ENCODE results near the gene KCNJ9. TPM values are rescaled to one million over a fixed set of nuclear protein-coding genes. Genes with fewer than 3 reads are reported as not detected.

Gene KCNJ9
- total RNA-seq, 1 experiment from 2014 or later: 0.09 TPM

DNA sequence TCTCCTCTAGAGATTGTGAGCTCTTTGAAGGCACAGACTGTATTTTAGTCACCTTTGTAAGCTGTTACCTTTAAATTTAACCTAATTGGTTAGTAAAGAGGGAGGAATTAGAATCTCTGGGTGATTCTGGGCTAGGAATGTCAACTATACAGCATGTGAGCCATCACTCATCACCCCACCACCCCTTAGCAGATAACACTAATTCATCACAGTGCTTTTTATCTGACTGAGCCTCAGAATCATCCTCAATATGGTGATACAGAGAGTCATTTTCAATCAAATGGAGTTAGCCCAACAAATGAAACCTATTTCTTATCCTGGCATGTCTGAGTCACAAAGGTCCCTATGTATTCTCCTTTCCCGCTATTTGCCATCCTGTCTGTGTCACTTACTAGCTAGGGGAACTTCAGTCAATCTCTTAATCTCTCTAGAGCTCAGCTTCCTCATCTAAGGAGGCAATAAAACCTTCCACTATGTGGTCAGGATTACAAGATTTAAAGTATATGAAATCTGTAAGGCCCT is 24.6 kb upstream of the KCNJ9 start:
- Histone ChIP-seq H2BK15ac (ENCODE audit: low read depth, low read length) (no peak overlapping the region), H3K4ac (ENCODE audit: low read depth, low read length) (no peak overlapping the region), H2BK20ac (ENCODE audit: low read depth, low read length, poor library complexity, severe bottlenecking) (no peak overlapping the region), H4K91ac (ENCODE audit: insufficient read length, low read depth, low read length) (no peak overlapping the region), H4K8ac (replicated peaks; ENCODE audit: insufficient read length, low read depth, low read length) (no peak overlapping the region), H2AK5ac (ENCODE audit: insufficient read length, low read length) (no peak overlapping the region), H2BK12ac (ENCODE audit: insufficient read length, low read depth, low read length) (no peak overlapping the region), H3K4me1 (ENCODE audit: insufficient read depth, low read length) (no peaks in the 10 kb centered on the region), H3K23ac (ENCODE audit: insufficient read length, low read depth, low read length) (no peak overlapping the region), H3K27me3 (ENCODE audit: insufficient read depth, low read length) (no peaks in the 10 kb centered on the region), H3K9me3 (ENCODE audit: control insufficient read depth, low read depth, low read length) (no peaks in the 10 kb centered on the region), H4K5ac (ENCODE audit: insufficient read length, low read depth, low read length) (no peak overlapping the region), H2BK5ac (ENCODE audit: insufficient read length, low read length) (no peak overlapping the region), H3K18ac (ENCODE audit: insufficient read length, low read depth, low read length) (no peak overlapping the region), H3K79me1 (ENCODE audit: insufficient read depth, low read depth, low read length, poor library complexity, severe bottlenecking) (no peaks in the 10 kb centered on the region), H3K23me2 (ENCODE audit: insufficient read length, low read depth, low read length, poor library complexity, severe bottlenecking) (no peaks in the 10 kb centered on the region), H2AFZ (ENCODE audit: low read length) (no peak overlapping the region), H3T11ph (ENCODE audit: low read length) (no peak overlapping the region), H3K27ac (ENCODE audit: insufficient read length, low read depth, low read length) (no peak overlapping the region), H3K9ac (ENCODE audit: extremely low read depth, insufficient read length, low read length) (no peak overlapping the region), H3K14ac (ENCODE audit: insufficient read depth, low read length) (no peak overlapping the region), H3K79me2 (ENCODE audit: insufficient read depth, low read length) (no peaks in the 10 kb centered on the region), H3K4me2 (ENCODE audit: insufficient read depth, insufficient read length, low read length) (no peak overlapping the region), H2BK120ac (ENCODE audit: low read depth, low read length, poor library complexity, severe bottlenecking) (no peak overlapping the region), H3K56ac (ENCODE audit: insufficient read length, low read depth, low read length) (no peak overlapping the region), H4K20me1 (ENCODE audit: control insufficient read depth, insufficient read depth, insufficient read length) (no peaks in the 10 kb centered on the region)
- H3K27ac Mint-ChIP-seq: no peak overlapping the region
- H3K4me3 Mint-ChIP-seq: no peak overlapping the region
- no peaks in the 10 kb centered on the region for H3K9me3 Mint-ChIP-seq
- H3K4me1 Mint-ChIP-seq: peaks cover 8 to 15% of the 10 kb centered on the region in 2 experiments
- no CpG with 5 or more reads among the region's 1 CpG for WGBS (ENCODE audit: extremely low coverage, insufficient read length, low lambda C conversion rate)
- DNase-seq: no peak
- no peaks in the 10 kb centered on the region for H3K36me3 Mint-ChIP-seq (ENCODE audit: insufficient read depth in 1 of 3, low read depth in 3 of 3)
- H3K27me3 Mint-ChIP-seq (ENCODE audit: low read depth): peaks cover 51% of the 10 kb centered on the region
- TF ChIP-seq, protein P1, sequence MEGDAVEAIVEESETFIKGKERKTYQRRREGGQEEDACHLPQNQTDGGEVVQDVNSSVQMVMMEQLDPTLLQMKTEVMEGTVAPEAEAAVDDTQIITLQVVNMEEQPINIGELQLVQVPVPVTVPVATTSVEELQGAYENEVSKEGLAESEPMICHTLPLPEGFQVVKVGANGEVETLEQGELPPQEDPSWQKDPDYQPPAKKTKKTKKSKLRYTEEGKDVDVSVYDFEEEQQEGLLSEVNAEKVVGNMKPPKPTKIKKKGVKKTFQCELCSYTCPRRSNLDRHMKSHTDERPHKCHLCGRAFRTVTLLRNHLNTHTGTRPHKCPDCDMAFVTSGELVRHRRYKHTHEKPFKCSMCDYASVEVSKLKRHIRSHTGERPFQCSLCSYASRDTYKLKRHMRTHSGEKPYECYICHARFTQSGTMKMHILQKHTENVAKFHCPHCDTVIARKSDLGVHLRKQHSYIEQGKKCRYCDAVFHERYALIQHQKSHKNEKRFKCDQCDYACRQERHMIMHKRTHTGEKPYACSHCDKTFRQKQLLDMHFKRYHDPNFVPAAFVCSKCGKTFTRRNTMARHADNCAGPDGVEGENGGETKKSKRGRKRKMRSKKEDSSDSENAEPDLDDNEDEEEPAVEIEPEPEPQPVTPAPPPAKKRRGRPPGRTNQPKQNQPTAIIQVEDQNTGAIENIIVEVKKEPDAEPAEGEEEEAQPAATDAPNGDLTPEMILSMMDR (conservative IDR thresholded peaks at IDR 0.05): no peak
